Lower leg skin (tissue), 4 donors: ENCODE data around the gene VWDE. TPM values are rescaled to one million over a fixed set of nuclear protein-coding genes. Genes with fewer than 3 reads are reported as not detected.

Experiments
- DNase-seq, 2 donors: peaks; one replicate each; pipeline ENCODE4 v3.0.0-alpha.2; 2019; ENCODE audit warnings: low spot score in 2 of 2
- H3K4me3 ChIP-seq: fragments of 200-600 bp; sonication (generic); 2 replicates; pipeline ENCODE4 v1.5.1; 2017; ENCODE audit warnings: mild to moderate bottlenecking, low read depth; ENCODE audit not compliant: poor library complexity, severe bottlenecking
- CTCF ChIP-seq, 3 donors: fragments of 450-650 bp; IDR thresholded peaks; one replicate each; pipeline ENCODE4 v1.5.1; 2016; ENCODE audit warnings: antibody characterized with exemption in 3 of 3, mild to moderate bottlenecking in 3 of 3, moderate library complexity in 2 of 3
- POLR2A ChIP-seq, 2 donors: fragments of 450-650 bp; IDR thresholded peaks; one replicate each; pipeline ENCODE4 v1.6.1; 2016 to 2017; ENCODE audit warnings: antibody characterized with exemption in 2 of 2, mild to moderate bottlenecking in 1 of 2, moderate library complexity in 1 of 2
- WGBS, 2 donors: methylation state at CpG; one replicate each; pipeline ENCODE4 v1.1.5; 2018; 5-methylcytosine and 5-hydroxymethylcytosine counted together
- intact Hi-C: fragments of 100-400 bp; cut with DNase I; formaldehyde crosslinking; loops from one replicate; pipeline ENCODE4 v1.15.0; 2023; ENCODE audit warnings: low total_unique reads
- total RNA-seq, 4 donors: library from RNA; depleted of rRNA; stranded (reverse); fragments of >200 nt; gene quantifications; one replicate each; pipeline ENCODE4 v1.1.0, GENCODE V29; 2016

Gene VWDE
- total RNA-seq, 4 donors from 2014 or later, result 0.05 to 0.32 (median 0.19) TPM; not detected in 1

GRCh38 chr7:12436126-12436525 lies 32.5 kb upstream of the VWDE start:
- DNase-seq, result no peak
- no peak overlapping the region for H3K4me3 ChIP-seq
- intact Hi-C loops, result no loop called here
- no peak for TF ChIP-seq CTCF (IDR thresholded peaks at IDR 0.05)
- TF ChIP-seq POLR2A (IDR thresholded peaks at IDR 0.05), result no peak

GRCh38 chr7:12434012-12434642 lies 30.5 kb upstream of the VWDE start:
- DNase-seq, result no peak
- no peak overlapping the region for H3K4me3 ChIP-seq
- TF ChIP-seq POLR2A (IDR thresholded peaks at IDR 0.05) (no peak), CTCF (IDR thresholded peaks at IDR 0.05) (no peak)
- intact Hi-C loops, result no loop called here

- 78 to 81% methylated on average over 8 to 9 of the region's 11 CpGs for WGBS, 2 donors
- DNase-seq, result no peak
- intact Hi-C loops, result no loop called here
- no peak overlapping the region for H3K4me3 ChIP-seq
- no peak for TF ChIP-seq CTCF (IDR thresholded peaks at IDR 0.05)
- TF ChIP-seq POLR2A (IDR thresholded peaks at IDR 0.05), result no peak
These were observed 28.4 kb upstream of the VWDE start for GRCh38 chr7:12431886-12432556.

GRCh38 chr7:12425311-12425710 lies 21.6 kb upstream of the VWDE start:
- no peak overlapping the region for H3K4me3 ChIP-seq
- intact Hi-C loops, result no loop called here
- TF ChIP-seq CTCF (IDR thresholded peaks at IDR 0.05), result no peak
- TF ChIP-seq POLR2A (IDR thresholded peaks at IDR 0.05), result no peak
- DNase-seq, result no peak
- 51% methylated on average over 1 of the region's 1 CpG for WGBS, 2 donors

GRCh38 chr7:12423997-12424745 lies 20.5 kb upstream of the VWDE start:
- DNase-seq, result no peak
- no peak overlapping the region for H3K4me3 ChIP-seq
- TF ChIP-seq CTCF (IDR thresholded peaks at IDR 0.05) (no peak), POLR2A (IDR thresholded peaks at IDR 0.05) (no peak)
- 51 to 60% methylated on average over 12 of the region's 12 CpGs for WGBS, 2 donors
- intact Hi-C loops, result no loop called here
